GM12892 (cell line): Measurements from ENCODE around the gene WWC1.

Experiments used
- POLR2A ChIP-seq: IDR thresholded peaks from 2 replicates; pipeline ENCODE4 v1.6.1; 2011; ENCODE audit warnings: low read depth, low read length, control low read depth
- TAF1 ChIP-seq: IDR thresholded peaks from 2 replicates; pipeline ENCODE4 v1.6.1; 2011; ENCODE audit warnings: low read depth, mild to moderate bottlenecking, control low read depth, low read length, borderline replicate concordance

DNA sequence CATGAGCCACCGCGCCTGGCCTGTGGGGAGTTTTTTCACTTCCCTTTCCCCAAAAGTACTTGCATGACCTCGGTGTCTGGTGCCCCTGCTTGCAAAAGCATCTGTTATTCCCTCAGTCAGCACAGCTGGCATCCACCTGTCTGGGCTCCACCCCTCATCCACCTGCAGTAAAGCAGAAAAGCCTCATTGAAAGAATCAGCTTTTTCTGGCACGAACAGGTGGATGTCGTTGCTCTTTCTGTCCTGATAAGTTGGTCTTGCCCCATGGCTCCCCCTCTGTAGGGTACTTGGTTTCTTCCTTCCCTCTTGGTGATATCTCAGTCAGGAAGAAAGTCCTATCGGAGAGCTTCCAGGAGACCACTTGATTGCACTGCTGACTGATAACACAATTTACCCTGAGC lies 37.4 kb downstream of the WWC1 start:
- no peak for TF ChIP-seq TAF1
- TF ChIP-seq POLR2A: no peak
